ENCODE data around the gene SOX10. TPM values are rescaled to one million over a fixed set of nuclear protein-coding genes. Genes with fewer than 3 reads are reported as not detected.

SOX10 gene
- total and polyA plus RNA-seq, 9 of the 15 experiments (the other 6 are each of a cell fraction or from before 2014, with no cell fraction given): not detected

- BruUV-seq (replicated peaks): no TSS peak
- POLR2A ChIA-PET: interaction anchor here (0.6 kb wide), 1 partner anchor 158 kb away, joined by 3 read pairs; no protein-coding TSS in a partner anchor
- TF ChIP-seq ZBTB43 (CRISPR knock-in tag; IDR thresholded peaks at IDR 0.05) (no peak), KLF13 (tag; IDR thresholded peaks at IDR 0.05; ENCODE audit: borderline replicate concordance, low read depth) (no peak), HDAC2 (IDR thresholded peaks at IDR 0.05) (no peak), HOMEZ (CRISPR knock-in tag; IDR thresholded peaks at IDR 0.05) (no peak), RAD21 (CRISPR knock-in tag; conservative IDR thresholded peaks at IDR 0.05 in 1 of 2, IDR thresholded peaks at IDR 0.05 in 1 of 2) (no peak), CHD1 (IDR thresholded peaks at IDR 0.05; ENCODE audit: low read length) (no peak), ADNP (tag; IDR thresholded peaks at IDR 0.05) (no peak), ZNF274 (IDR thresholded peaks at IDR 0.05; ENCODE audit: borderline replicate concordance, low read depth, low read length) (no peak), REST (IDR thresholded peaks at IDR 0.05; ENCODE audit: borderline replicate concordance) (no peak), REST (CRISPR knock-in tag; IDR thresholded peaks at IDR 0.05; ENCODE audit: low read depth) (no peak), MBD2 (IDR thresholded peaks at IDR 0.05; ENCODE audit: borderline replicate concordance, low read depth) (no peak), ZKSCAN8 (CRISPR knock-in tag; IDR thresholded peaks at IDR 0.05) (no peak)
These were observed 763 bp upstream of the SOX10 start for GRCh38 chr22:37985050-37985585.

More at GRCh38 chr22:37985050-37985585, 763 bp upstream of the SOX10 start:
- intact Hi-C loops (cut with micrococcal nuclease): no loop called here
- no peaks in the 10 kb centered on the region for H3K9me1 ChIP-seq (ENCODE audit: control insufficient read depth, insufficient read depth, low read length)
- H3K79me2 ChIP-seq (ENCODE audit: control insufficient read depth, insufficient read depth, low read length): no peaks in the 10 kb centered on the region
- no peaks in the 10 kb centered on the region for H3K36me3 ChIP-seq (ENCODE audit: control insufficient read depth, insufficient read depth, low read length)
- peaks cover 0 to 13% of the 10 kb centered on the region in 2 experiments; a peak in 2 of 5 replicates for H3K4me1 ChIP-seq (replicated peaks in 1 of 2; ENCODE audit: control insufficient read depth in 2 of 2, insufficient read depth in 2 of 2, low read length in 2 of 2)
- CTCF ChIA-PET (ENCODE audit: low intra/inter-chr PET ratio): no interaction called here
- H3K9ac ChIP-seq (ENCODE audit: insufficient read depth in 1 of 2, low read depth in 2 of 2, low read length in 2 of 2): no peak overlapping the region
- DNase-seq (ENCODE audit: extremely low read depth in 1 of 4, low spot score in 3 of 4) (no peak), FAIRE-seq (no peak), ATAC-seq (no peak)
- H2AFZ ChIP-seq (ENCODE audit: low read depth, low read length): no peak overlapping the region
- H3K27ac ChIP-seq (ENCODE audit: extremely low read depth, low read depth, low read length): no peak overlapping the region
- no peaks in the 10 kb centered on the region for H3K27me3 ChIP-seq (ENCODE audit: control insufficient read depth in 2 of 2, insufficient read depth in 2 of 2, low read length in 2 of 2)
- in situ Hi-C loops (cut with MboI): no loop called here
- H3K4me2 ChIP-seq (ENCODE audit: insufficient read depth, low read length): no peak overlapping the region
- 92% methylated on average over 3 of the region's 9 CpGs for WGBS (ENCODE audit: insufficient coverage, low coverage, missing lambda C conversion rate)
- H4K20me1 ChIP-seq (replicated peaks; ENCODE audit: control insufficient read depth, insufficient read depth, low read length): no peaks in the 10 kb centered on the region
- no peak overlapping the region for H3K4me3 ChIP-seq
- no peaks in the 10 kb centered on the region for H3K9me3 ChIP-seq (replicated peaks; ENCODE audit: control insufficient read depth, insufficient read depth, low read depth, low read length)
